PC-9 (cell line): ENCODE data around the gene GRIPAP1. TPM values are rescaled to one million over a fixed set of nuclear protein-coding genes. Genes with fewer than 3 reads are reported as not detected.

ENCODE experiments used
- BruUV-seq: library from RNA; stranded (reverse); fragments of 400-500 nt; replicated peaks from 2 replicates; lab custom pipeline; 2021; lab: Mats Ljungman, UMichigan
- CTCF ChIA-PET: fragments of 300-600 bp; sonication (Branson Sonifier 250); formaldehyde crosslinking; loops from one replicate; lab custom pipeline; 2022; ENCODE audit warnings: antibody characterized with exemption; lab: Charles Lee
- POLR2A ChIA-PET: fragments of 300-600 bp; sonication (Branson Sonifier 250); formaldehyde crosslinking; loops from one replicate; lab custom pipeline; 2022; ENCODE audit warnings: antibody characterized with exemption; ENCODE audit not compliant: unreplicated experiment; lab: Charles Lee
- DNase-seq, 2 experiments: peaks; one replicate each; pipeline versions ENCODE4 v3.0.0 to v3.0.0-alpha.2; 2015 to 2022; ENCODE audit warnings: mixed read lengths in 1 of 2
- H2AFZ ChIP-seq: fragments of 200-600 bp; sonication (generic); 2 replicates; pipeline ENCODE4 v1.8.1; 2017; ENCODE audit warnings: antibody characterized with exemption
- H3F3A ChIP-seq: fragments of 200-600 bp; sonication (generic); 2 replicates; pipeline ENCODE4 v1.8.1; 2017; ENCODE audit warnings: antibody characterized with exemption, mild to moderate bottlenecking, low read depth; ENCODE audit not compliant: insufficient read depth
- H3K27ac ChIP-seq: fragments of 200-600 bp; sonication (generic); 2 replicates; pipeline ENCODE4 v1.6.1; 2016; ENCODE audit warnings: mixed run types
- H3K27me3 ChIP-seq: fragments of 200-600 bp; sonication (generic); 2 replicates; pipeline ENCODE4 v1.6.1; 2016; ENCODE audit warnings: low read depth, mixed run types; ENCODE audit not compliant: insufficient read depth
- H3K36me3 ChIP-seq: fragments of 200-600 bp; sonication (generic); 2 replicates; pipeline ENCODE4 v1.6.1; 2016; ENCODE audit warnings: low read depth, mixed run types
- H3K4me1 ChIP-seq: fragments of 200-600 bp; sonication (generic); replicated peaks from 2 replicates; pipeline ENCODE4 v1.6.1; 2016; ENCODE audit warnings: mixed run types; ENCODE audit not compliant: insufficient read depth
- H3K4me2 ChIP-seq: fragments of 200-600 bp; sonication (generic); 2 replicates; pipeline ENCODE4 v1.6.1; 2017; ENCODE audit warnings: mixed run types
- H3K4me3 ChIP-seq: fragments of 200-600 bp; sonication (generic); 2 replicates; pipeline ENCODE4 v1.6.1; 2016; ENCODE audit warnings: mixed run types
- H3K79me2 ChIP-seq: fragments of 200-600 bp; sonication (generic); 2 replicates; pipeline ENCODE4 v1.6.1; 2017; ENCODE audit warnings: low read depth, mixed run types
- H3K9me2 ChIP-seq: fragments of 200-600 bp; sonication (generic); 2 replicates; pipeline ENCODE4 v1.8.1; 2017; ENCODE audit warnings: mild to moderate bottlenecking; ENCODE audit not compliant: insufficient read depth
- H3K9me3 ChIP-seq: fragments of 200-600 bp; sonication (generic); 2 replicates; pipeline ENCODE4 v1.8.1; 2016; ENCODE audit warnings: low read depth; ENCODE audit not compliant: insufficient read depth
- H4K20me1 ChIP-seq: fragments of 200-600 bp; sonication (generic); 2 replicates; pipeline ENCODE4 v1.8.1; 2017; ENCODE audit not compliant: insufficient read depth
- CTCF ChIP-seq: fragments of 200-600 bp; sonication (generic); conservative IDR thresholded peaks from 2 replicates; pipeline ENCODE4 v1.6.1; 2017; ENCODE audit warnings: mixed run types, antibody characterized with exemption, mild to moderate bottlenecking, moderate library complexity
- EZH2 ChIP-seq: fragments of 200-600 bp; sonication (generic); IDR thresholded peaks from 2 replicates; pipeline ENCODE4 v1.8.0; 2017; ENCODE audit warnings: antibody characterized with exemption, low read depth
- intact Hi-C: fragments of 100-400 bp; cut with micrococcal nuclease; formaldehyde crosslinking; loops from one replicate; pipeline ENCODE4 v1.10.0; 2022; ENCODE audit not compliant: unreplicated experiment
- total RNA-seq: library from RNA; stranded (reverse); gene quantifications from 2 replicates; pipeline ENCODE4 v1.2.3, GENCODE V29; 2021

The GRIPAP1 gene
- total RNA-seq, 1 experiment from 2014 or later: 33.6 TPM

GRCh38 chrX:49043220-49043986, 41.3 kb upstream of the GRIPAP1 start, which contains the start of gene TFE3:
TFE3 (minus strand) TSS chrX:49043357; CDS start chrX:49043226, 131 bp downstream.
- BruUV-seq: no TSS peak
- POLR2A ChIA-PET: interaction anchor here (0.6 to 0.7 kb wide), 3 partner anchors 41 to 85 kb away, joined by 3 to 25 read pairs (median 3); partner anchors contain the start of gene GRIPAP1
- no peaks in the 10 kb centered on the region for H3K36me3 ChIP-seq
- peak within 1 kb of the TSS; percentile 69 for H3K4me2 ChIP-seq
- CTCF ChIA-PET: interaction anchor here (0.6 kb wide), 1 partner anchor 367 kb away, joined by 13 read pairs; no protein-coding TSS in a partner anchor
- peaks cover 26% of the 10 kb centered on the region for H3K79me2 ChIP-seq
- H2AFZ ChIP-seq: no peak within 1 kb of the TSS; the same call in 1 of the 2 replicates
- peak within 1 kb of the TSS; percentile 58 for H3K4me3 ChIP-seq
- no peaks in the 10 kb centered on the region for H3K27me3 ChIP-seq
- intact Hi-C loops: loop anchor here (1.0 to 10.0 kb wide), 7 partner anchors 15 to 281 kb away; partner anchors contain the start of genes CCDC120, GLOD5, GRIPAP1 and OTUD5
- H3K27ac ChIP-seq: peak within 1 kb of the TSS; percentile 75
- peaks cover 13% of the 10 kb centered on the region for H3K4me1 ChIP-seq
- no peaks in the 10 kb centered on the region for H3K9me2 ChIP-seq
- no peak for TF ChIP-seq EZH2
- peak; percentile 44; the same call in 1 of the 2 replicates for TF ChIP-seq CTCF
- DNase-seq: peak; percentile 90
- no peaks in the 10 kb centered on the region for H3F3A ChIP-seq
- H4K20me1 ChIP-seq: no peaks in the 10 kb centered on the region
- H3K9me3 ChIP-seq: no peaks in the 10 kb centered on the region

GRCh38 chrX:49042581-49043219, 40.6 kb upstream of the GRIPAP1 start:
- ChIA-PET CTCF (no interaction called here), POLR2A (no interaction called here)
- no peak for TF ChIP-seq EZH2
- no peak for TF ChIP-seq CTCF
- Histone ChIP-seq H3F3A (no peaks in the 10 kb centered on the region), H3K9me2 (no peaks in the 10 kb centered on the region), H4K20me1 (no peaks in the 10 kb centered on the region), H3K4me2 (peak overlapping the region; percentile 69), H3K9me3 (no peaks in the 10 kb centered on the region), H2AFZ (no peak overlapping the region), H3K36me3 (no peaks in the 10 kb centered on the region), H3K27ac (peak overlapping the region; percentile 75), H3K4me1 (peaks cover 17% of the 10 kb centered on the region), H3K79me2 (peaks cover 26% of the 10 kb centered on the region), H3K4me3 (peak overlapping the region; percentile 58), H3K27me3 (no peaks in the 10 kb centered on the region)
- TSS peak; percentile 46 for BruUV-seq
- DNase-seq: no peak
- intact Hi-C loops: loop anchor here (1.0 to 10.0 kb wide), 7 partner anchors 16 to 280 kb away; partner anchors contain the start of genes CCDC120, GLOD5, GRIPAP1 and OTUD5
